Upper lobe of right lung (tissue), 1 donor: Measurements from ENCODE around the gene DIP2A. TPM values are rescaled to one million over a fixed set of nuclear protein-coding genes. Genes with fewer than 3 reads are reported as not detected.

ENCODE experiments used
- ATAC-seq: fragments of 200-7000 bp; cut with Tn5 transposase; one replicate; pipeline ENCODE4 v1.9.1; 2020; ENCODE audit warnings: mild to moderate bottlenecking, moderate library complexity
- DNase-seq: peaks from one replicate; pipeline ENCODE4 v3.0.0-alpha.2; 2020
- H3K27ac ChIP-seq: fragments of 200-600 bp; one replicate; pipeline ENCODE4 v1.8.0; 2022
- H3K27me3 ChIP-seq: fragments of 200-600 bp; one replicate; pipeline ENCODE4 v1.8.0; 2022; ENCODE audit warnings: mild to moderate bottlenecking
- H3K36me3 ChIP-seq: fragments of 200-600 bp; one replicate; pipeline ENCODE4 v1.8.0; 2022
- H3K4me1 ChIP-seq: fragments of 200-600 bp; one replicate; pipeline ENCODE4 v1.8.0; 2022
- H3K4me3 ChIP-seq: fragments of 200-600 bp; one replicate; pipeline ENCODE4 v1.8.0; 2022; ENCODE audit warnings: mild to moderate bottlenecking
- H3K9me3 ChIP-seq: fragments of 200-600 bp; one replicate; pipeline ENCODE4 v1.8.0; 2022
- intact Hi-C: fragments of 100-400 bp; cut with DNase I; formaldehyde crosslinking; loops from one replicate; pipeline ENCODE4 v1.11.0; 2022
- total RNA-seq: library from RNA; stranded (reverse); fragmentation: NEBNext Ultra II Directional; extraction: Animal tissue kit (Norgen Biotek cat#: 25700); gene quantifications from one replicate; pipeline ENCODE4 v1.2.1, GENCODE V29; 2021
- TF ChIP-seq, protein P1 (sequence below): fragments of 200-600 bp; IDR thresholded peaks from one replicate; pipeline ENCODE4 v1.8.0; 2022; ENCODE audit warnings: antibody characterized with exemption
- donor health status: DM: no; HTN: yes; CAD: no; lungs with severe emphysema.

DIP2A gene
- total RNA-seq, 1 donor from 2014 or later = 35.6 TPM

DNA sequence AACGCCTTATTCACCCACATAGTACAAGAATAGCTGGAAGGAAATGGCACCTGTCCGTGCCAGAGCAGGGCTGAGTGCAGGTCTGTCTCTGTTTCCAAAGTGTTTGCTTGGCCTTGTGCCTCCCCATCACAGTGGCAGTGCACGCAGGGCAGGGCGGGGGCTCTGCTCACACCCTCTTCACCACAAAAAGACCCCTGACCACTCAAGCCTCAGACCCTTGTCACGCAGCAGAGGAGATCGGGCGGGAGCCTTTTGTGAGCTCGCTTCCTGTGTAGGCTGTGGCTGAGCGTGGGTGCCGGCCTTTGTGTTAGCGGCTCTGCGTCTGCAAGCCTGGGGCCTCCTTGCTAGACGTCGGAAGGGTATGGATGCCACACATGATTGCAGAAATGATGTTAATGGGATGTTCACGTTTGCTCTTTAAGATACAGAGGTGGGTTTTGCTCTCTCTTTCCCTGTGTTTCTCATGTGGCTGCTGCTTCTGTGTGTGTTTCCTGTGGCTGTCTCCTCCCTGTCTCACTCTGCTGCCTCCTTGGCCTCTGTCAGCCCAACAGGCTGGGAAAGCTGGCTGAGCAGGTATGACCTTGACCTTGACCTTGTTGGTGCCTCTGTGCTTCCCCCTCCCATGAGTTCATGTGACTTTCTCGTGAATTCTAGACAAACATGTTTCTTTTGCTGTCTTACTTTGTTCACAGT is 100.7 kb downstream of the DIP2A start:
- intact Hi-C loops = no loop called here
- DNase-seq (no peak), ATAC-seq (no peak)
- H3K4me1 ChIP-seq = no peaks in the 10 kb centered on the region
- H3K27ac ChIP-seq = peak overlapping the region; percentile 8
- peaks cover 98% of the 10 kb centered on the region for H3K36me3 ChIP-seq
- TF ChIP-seq, protein P1, sequence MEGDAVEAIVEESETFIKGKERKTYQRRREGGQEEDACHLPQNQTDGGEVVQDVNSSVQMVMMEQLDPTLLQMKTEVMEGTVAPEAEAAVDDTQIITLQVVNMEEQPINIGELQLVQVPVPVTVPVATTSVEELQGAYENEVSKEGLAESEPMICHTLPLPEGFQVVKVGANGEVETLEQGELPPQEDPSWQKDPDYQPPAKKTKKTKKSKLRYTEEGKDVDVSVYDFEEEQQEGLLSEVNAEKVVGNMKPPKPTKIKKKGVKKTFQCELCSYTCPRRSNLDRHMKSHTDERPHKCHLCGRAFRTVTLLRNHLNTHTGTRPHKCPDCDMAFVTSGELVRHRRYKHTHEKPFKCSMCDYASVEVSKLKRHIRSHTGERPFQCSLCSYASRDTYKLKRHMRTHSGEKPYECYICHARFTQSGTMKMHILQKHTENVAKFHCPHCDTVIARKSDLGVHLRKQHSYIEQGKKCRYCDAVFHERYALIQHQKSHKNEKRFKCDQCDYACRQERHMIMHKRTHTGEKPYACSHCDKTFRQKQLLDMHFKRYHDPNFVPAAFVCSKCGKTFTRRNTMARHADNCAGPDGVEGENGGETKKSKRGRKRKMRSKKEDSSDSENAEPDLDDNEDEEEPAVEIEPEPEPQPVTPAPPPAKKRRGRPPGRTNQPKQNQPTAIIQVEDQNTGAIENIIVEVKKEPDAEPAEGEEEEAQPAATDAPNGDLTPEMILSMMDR = no peak
- H3K4me3 ChIP-seq = no peak overlapping the region
- no peaks in the 10 kb centered on the region for H3K9me3 ChIP-seq
- no peaks in the 10 kb centered on the region for H3K27me3 ChIP-seq

- H3K9me3 ChIP-seq = no peaks in the 10 kb centered on the region
- DNase-seq (no peak), ATAC-seq (no peak)
- TF ChIP-seq, protein P1 = no peak
- H3K27ac ChIP-seq = no peak overlapping the region
- intact Hi-C loops = no loop called here
- no peaks in the 10 kb centered on the region for H3K4me1 ChIP-seq
- no peaks in the 10 kb centered on the region for H3K27me3 ChIP-seq
- peaks cover 96% of the 10 kb centered on the region for H3K36me3 ChIP-seq
- H3K4me3 ChIP-seq = no peak overlapping the region
Measured at GRCh38 chr21:46560568-46561444, 102.1 kb downstream of the DIP2A start.

DNA sequence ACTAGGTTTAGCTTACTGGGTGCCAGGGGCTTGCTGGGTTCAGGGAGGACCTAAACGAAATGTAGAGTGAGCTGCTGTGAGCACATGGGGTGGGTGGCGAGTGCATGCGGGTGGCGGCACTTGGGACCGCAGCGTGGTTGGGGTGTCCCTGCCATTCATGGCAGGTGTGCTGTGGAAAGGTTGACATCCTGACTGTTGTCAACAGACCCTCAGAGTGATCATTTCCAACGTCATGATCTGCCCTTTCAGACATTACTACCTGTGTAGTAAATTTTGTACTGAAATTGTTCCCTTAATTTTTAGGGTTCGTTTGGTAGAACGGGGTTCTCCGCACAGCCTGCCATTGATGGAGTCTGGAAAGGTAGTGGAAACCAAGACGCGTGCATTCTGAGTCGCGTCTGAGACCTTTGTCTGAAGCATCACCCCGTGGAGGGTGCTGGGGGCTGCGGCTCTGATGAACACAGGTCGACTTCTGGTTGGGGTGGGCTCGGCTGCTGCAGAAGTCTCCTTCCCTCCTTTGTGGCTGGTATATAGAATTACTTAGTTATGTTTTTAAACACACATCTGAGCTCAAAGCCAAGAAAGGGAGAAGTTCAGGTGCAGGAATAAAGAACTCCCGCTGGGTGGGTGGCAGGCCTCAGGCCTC is 102.9 kb downstream of the DIP2A start:
- Histone ChIP-seq H3K36me3 (peaks cover 96% of the 10 kb centered on the region), H3K9me3 (no peaks in the 10 kb centered on the region), H3K4me3 (no peak overlapping the region), H3K27ac (no peak overlapping the region), H3K4me1 (no peaks in the 10 kb centered on the region), H3K27me3 (no peaks in the 10 kb centered on the region)
- TF ChIP-seq, protein P1 = no peak
- intact Hi-C loops = no loop called here
- no peak for ATAC-seq
- no peak for DNase-seq

- Histone ChIP-seq H3K9me3 (no peaks in the 10 kb centered on the region), H3K27me3 (no peaks in the 10 kb centered on the region), H3K4me1 (no peaks in the 10 kb centered on the region), H3K36me3 (peaks cover 96% of the 10 kb centered on the region), H3K27ac (no peak overlapping the region), H3K4me3 (no peak overlapping the region)
- no peak for ATAC-seq
- no peak for DNase-seq
- TF ChIP-seq, protein P1 = no peak
- intact Hi-C loops = no loop called here
Measured at GRCh38 chr21:46562472-46562871, 103.8 kb downstream of the DIP2A start.

- H3K36me3 ChIP-seq = peaks cover 96% of the 10 kb centered on the region
- intact Hi-C loops = no loop called here
- H3K4me1 ChIP-seq = no peaks in the 10 kb centered on the region
- no peaks in the 10 kb centered on the region for H3K27me3 ChIP-seq
- no peak overlapping the region for H3K4me3 ChIP-seq
- H3K27ac ChIP-seq = no peak overlapping the region
- ATAC-seq (no peak), DNase-seq (no peak)
- TF ChIP-seq, protein P1 = no peak
- no peaks in the 10 kb centered on the region for H3K9me3 ChIP-seq
Measured at GRCh38 chr21:46562964-46563607, 104.4 kb downstream of the DIP2A start.
